Stimulated activated CD8-positive, alpha-beta memory T cell treated with anti-CD3 and anti-CD28 coated beads, Interleukin-4, amount 100 ng/mL, for 48 hours (primary cell): Measurements from ENCODE around the gene CHD8.
"Not testable (repeated sequence)": the region's sequence is repeated elsewhere in the genome, so short reads cannot be mapped to it uniquely, and the experiment has no call there.

Experiments used
- DNase-seq: peaks from one replicate; pipeline ENCODE4 v3.0.0-alpha.2; 2020

Gene CHD8

GRCh38 chr14:21431126-21431525 lies 24.8 kb downstream of the CHD8 start:
- DNase-seq: no peak

GRCh38 chr14:21428930-21429329 lies 27.0 kb downstream of the CHD8 start:
- DNase-seq: no peak

DNA sequence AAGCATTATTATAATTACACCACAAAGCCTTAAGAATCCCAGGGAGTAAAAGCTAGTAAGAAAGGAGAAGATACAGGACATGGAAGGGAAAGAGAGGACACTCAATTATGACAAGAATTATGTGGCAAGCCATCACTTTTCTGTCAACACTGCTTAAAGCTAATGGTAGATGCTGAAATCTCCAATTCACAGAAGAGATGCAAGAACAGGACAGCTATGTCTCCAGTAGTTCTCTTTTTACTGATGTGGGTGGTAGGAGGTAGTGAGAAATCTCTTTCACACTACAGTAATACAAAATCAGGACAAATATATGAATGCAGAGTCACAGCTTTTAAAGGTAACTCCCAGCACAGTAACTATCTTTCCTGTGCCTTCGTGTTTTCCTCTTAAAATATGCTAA lies 29.2 kb downstream of the CHD8 start:
- no peak for DNase-seq

DNA sequence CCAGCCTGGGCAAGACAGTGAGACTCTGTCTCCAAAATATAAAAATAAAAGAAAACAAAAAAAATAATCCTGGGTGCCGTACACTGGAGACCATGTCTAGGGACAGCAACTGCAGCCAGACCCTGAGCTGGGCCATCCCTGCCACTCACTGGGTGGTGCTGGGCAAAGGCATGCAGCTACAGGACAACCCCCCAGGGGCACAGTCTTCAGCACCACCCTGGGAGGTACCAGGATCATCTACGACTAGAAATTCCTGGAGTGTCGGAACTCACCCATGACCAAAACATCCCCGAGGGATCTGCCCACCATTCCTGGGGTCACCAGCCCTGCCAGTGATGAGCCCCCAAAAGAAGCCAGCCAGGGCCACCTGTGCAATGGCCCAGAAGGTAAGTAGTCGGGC lies 36.4 kb downstream of the CHD8 start:
- no peak for DNase-seq

GRCh38 chr14:21415329-21415728 lies 40.6 kb downstream of the CHD8 start:
- DNase-seq: no peak

- DNase-seq: no peak
Observed at GRCh38 chr14:21414137-21414631, 41.7 kb downstream of the CHD8 start.

GRCh38 chr14:21408147-21408546 lies 47.8 kb downstream of the CHD8 start:
- no peak for DNase-seq

GRCh38 chr14:21406213-21406612 lies 49.7 kb downstream of the CHD8 start:
- DNase-seq: no peak

DNA sequence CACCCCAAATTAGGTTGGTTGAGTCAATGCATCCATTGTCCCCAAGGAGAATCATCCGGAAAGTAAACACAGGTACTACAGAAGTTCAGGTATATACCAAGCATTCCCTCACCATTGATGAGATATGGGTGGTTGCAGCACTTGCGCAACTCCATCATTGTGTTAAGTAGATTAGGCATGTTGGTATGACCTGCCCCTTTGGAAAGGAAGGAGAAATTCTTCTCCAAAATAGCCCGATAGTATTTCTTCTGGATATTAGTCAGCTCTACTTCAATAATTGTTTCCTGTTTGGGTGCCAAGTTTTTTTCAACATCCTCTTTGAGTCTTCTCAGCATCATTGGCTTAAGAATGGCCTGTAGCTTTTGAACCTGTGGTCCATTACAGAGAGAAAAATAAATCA lies 50.8 kb downstream of the CHD8 start:
- no peak for DNase-seq

DNA sequence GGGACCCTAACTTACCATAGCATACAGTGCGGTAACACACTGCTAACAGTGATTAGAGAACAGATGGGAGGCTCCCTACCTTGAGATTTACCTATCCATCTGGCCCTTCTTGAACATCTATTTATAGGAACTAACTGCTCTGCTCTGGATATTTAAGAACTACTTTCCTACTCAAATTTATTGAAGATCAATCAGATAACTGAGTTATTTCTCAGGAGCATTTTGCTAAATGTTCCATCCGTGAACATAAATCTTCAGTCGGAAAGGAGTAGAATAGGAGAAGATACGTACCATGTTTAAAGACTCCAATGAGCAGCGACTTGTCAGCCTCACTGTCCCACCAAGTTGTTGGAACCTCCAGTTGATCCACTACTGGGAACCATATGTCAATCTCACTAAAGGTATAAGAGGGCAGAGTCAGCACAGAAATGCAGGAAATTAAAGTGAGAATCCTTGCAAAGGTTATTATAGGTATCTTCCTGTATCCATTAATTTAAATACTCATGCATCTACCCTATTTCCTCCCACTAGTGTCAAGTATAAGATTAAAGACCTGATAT lies 56.5 kb downstream of the CHD8 start:
- DNase-seq: no peak

DNA sequence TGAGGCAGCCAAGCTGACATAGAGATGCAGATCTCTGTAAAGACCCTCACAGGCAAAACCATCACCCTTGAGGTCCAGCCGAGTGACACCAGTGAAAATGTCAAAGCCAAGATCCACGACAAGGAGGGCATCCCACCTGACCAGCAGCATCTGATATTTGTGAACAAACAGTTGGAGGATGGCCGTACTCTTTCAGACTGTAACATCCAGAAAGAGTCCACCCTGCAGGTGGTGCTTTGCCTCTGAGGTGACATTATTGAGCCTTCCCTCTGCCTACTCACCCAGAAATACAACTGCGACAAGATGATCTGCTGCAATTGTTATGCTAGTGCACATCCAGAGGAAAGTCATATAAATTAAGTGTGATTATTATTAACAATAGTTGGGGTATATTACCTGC lies 57.0 kb downstream of the CHD8 start:
- DNase-seq: no peak

- no peak for DNase-seq
Observed at GRCh38 chr14:21395450-21395849, 60.5 kb downstream of the CHD8 start.

GRCh38 chr14:21385188-21385904 lies 70.6 kb downstream of the CHD8 start:
- DNase-seq: no peak

DNA sequence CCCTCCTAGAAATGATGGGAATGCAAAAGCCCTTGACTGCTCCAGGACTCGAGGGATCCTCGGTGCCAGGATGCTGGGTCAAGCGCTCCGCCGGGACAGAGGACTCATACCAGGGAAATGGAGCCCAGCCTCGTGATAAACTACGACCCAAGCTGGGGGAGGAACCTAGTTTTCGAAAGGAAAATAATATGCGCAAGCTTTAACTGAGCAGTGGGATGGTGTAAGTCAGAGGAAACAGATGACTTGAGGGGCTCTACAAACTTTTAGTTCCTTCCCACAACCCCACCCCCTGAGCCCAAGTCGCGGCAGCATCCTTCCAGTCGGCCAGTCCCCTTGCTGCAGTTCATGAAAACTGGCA lies 71.5 kb downstream of the CHD8 start:
- DNase-seq: no peak

DNA sequence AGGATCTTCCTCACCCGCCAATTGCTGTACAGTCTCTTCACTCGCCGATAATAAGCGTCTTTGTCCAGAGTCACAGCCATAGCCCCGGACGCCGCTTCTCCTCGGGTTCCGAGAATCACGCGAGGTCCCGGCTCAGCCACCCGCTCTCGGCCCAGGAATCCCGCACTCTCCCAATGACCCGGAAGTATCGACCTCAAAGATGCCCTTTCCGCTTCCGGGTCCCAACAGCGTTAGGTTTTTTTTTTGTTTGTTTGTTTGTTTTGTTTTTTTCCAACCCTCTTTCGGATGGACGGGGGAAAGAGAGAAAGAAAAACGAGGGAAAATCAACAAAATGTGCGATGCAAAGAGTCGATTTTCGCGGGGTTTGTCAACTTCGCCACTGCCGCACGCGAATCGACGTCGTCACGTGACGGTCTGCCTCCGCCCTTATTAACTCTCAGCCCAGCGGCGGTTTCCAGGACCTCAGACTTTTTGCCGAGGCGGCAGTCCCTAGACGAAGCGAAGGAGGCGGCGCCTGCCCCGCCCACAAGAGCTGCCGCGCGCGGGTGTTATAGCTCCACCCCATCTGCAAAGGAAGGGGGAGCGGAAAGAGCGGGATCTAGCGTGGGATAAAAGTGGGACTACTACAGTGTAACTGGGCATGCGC lies 72.0 kb downstream of the CHD8 start, which contains the start of gene SUPT16H:
Gene SUPT16H, minus strand, starts transcription at position 172 of the 646 bp plus-strand sequence. Its CDS starts 92 bp downstream, at position 80.
- peak; percentile 96 for DNase-seq

DNA sequence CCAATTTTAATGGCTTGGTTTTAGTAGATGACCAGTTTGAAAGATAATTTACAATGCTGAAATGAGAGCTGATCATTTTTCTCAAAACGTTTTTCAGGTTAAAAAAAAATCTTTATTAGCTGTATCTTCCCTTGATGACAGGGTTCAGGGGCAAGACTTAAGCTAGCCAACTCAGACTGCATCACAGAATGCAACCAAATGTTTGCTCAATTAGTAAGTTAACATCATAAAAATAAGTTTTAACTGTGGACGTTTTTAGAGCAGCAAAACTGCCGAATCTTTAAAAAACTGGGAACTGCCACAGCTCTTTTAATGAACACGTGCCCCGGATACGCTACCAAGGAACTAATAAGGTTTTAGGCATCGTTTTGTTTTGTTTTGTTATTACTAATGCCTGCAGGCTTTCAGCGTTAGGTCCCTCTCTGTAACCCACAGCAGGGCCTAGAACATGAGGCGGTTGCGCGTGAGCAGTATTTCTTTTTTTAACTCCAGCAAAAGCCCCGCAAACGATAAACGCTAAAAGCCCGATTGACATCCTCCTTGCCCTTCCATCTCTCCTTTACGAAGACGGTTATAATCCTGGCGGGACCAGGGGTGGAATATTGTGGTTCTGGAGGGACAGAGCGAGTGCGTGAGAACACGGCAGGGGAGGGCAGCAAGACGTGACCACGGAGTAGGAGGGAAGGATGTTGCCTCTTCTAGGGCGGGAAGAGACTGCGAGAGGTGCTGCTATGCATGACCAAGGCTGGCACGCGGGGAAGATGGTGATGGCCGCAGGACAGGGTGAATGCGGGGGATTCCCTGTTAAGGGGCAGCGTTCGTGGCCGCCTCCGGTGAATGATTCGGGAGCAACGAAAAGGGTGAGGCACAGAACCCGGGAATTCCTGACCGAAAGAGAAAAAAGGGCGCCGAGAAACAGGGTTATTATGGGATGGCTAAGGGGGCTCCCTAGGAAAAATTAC lies 72.8 kb downstream of the CHD8 start:
- peak; percentile 71 for DNase-seq

- no peak for DNase-seq
Observed at GRCh38 chr14:21382095-21382494, 73.8 kb downstream of the CHD8 start.

GRCh38 chr14:21379338-21379737 lies 76.6 kb downstream of the CHD8 start:
- DNase-seq: no peak

DNA sequence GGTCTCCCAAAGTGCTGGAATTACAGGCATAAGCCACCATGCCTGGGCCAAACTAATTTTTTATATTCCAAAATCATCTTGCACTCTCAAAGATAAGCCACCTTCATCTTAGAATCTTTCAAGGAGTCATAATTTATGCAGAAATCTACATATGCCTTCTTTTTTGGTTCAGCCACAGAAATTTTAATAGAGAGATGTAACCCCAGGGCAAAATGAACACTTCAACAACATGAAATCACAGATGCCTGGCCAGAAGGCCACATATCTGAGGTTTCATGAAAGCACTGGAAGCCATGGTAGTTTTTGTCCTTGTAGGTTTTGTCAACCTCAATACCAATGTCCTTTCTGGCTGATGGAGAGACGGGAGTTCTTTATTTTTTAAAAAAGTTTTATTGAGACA lies 81.9 kb downstream of the CHD8 start:
- DNase-seq: no peak

- not testable (repeated sequence) for DNase-seq
Observed at GRCh38 chr14:21372814-21373213, 83.1 kb downstream of the CHD8 start.

GRCh38 chr14:21369949-21370679 lies 85.8 kb downstream of the CHD8 start:
- DNase-seq: no peak

DNA sequence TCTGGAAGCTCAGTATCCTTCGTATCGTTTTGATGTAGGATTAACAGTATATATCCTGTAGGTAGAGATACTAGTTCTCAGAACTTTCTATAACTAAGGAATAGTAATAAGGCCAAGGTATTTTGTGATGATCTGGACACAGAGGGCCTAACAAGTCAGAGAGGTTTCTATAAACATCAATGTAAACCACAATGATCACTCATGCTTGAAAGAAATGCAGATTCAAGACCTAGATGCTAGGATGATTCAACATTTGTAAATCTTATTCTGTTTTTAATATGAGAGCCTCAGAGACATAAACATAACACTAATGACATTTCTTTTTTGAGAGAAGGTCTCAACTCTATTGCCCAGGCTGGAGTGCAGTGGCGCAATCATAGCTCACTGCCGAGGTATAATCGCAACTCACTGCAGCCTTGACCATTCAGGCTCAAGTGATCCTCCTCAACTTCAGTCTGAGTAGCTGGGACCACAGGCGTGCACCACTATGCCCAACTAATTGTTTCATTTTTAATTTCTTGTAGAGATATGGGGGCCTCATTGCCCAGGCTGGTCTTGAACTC lies 88.3 kb downstream of the CHD8 start:
- no peak for DNase-seq
